IMR-90 (cell line): ENCODE measurements around the gene FMNL3. TPM values are rescaled to one million over a fixed set of nuclear protein-coding genes. Genes with fewer than 3 reads are reported as not detected.

Experiments used
- ATAC-seq: fragments of 200-7000 bp; cut with Tn5 transposase; 2 replicates; pipeline ENCODE4 v1.9.1; 2020; ENCODE audit warnings: low read depth, mild to moderate bottlenecking, moderate library complexity
- BruUV-seq: library from RNA; stranded (reverse); fragments of 400-500 nt; replicated peaks from 2 replicates; lab custom pipeline; 2021; lab: Mats Ljungman, UMichigan
- CTCF ChIA-PET: fragments of 300-600 bp; formaldehyde crosslinking; extraction: SDS; loops from one replicate; lab custom pipeline; 2021; ENCODE audit warnings: antibody characterized with exemption; lab: Yijun Ruan, JAX
- POLR2A ChIA-PET: fragments of 300-600 bp; sonication (Branson Sonifier 250); formaldehyde crosslinking; loops from one replicate; lab custom pipeline; 2022; ENCODE audit warnings: antibody characterized with exemption; ENCODE audit not compliant: unreplicated experiment; lab: Charles Lee
- DNase-seq: peaks from one replicate; pipeline ENCODE4 v3.0.0; 2013
- H2AFZ ChIP-seq: replicated peaks from 2 replicates; pipeline ENCODE3; 2013; ENCODE audit warnings: low read length, mild to moderate bottlenecking; ENCODE audit not compliant: poor library complexity
- H2AK5ac ChIP-seq: 2 replicates; pipeline ENCODE4 v1.6.1; 2013; ENCODE audit warnings: low read depth, low read length, inconsistent platforms
- H2AK9ac ChIP-seq: replicated peaks from 2 replicates; pipeline ENCODE3; 2013; ENCODE audit warnings: mild to moderate bottlenecking, low read depth, low read length, moderate library complexity; ENCODE audit not compliant: poor library complexity
- H2BK120ac ChIP-seq: 2 replicates; pipeline ENCODE4 v1.6.1; 2013; ENCODE audit warnings: low read depth, low read length, inconsistent platforms
- H2BK15ac ChIP-seq: 3 replicates; pipeline ENCODE4 v1.6.1; 2013; ENCODE audit warnings: low read depth, low read length, inconsistent platforms
- H2BK20ac ChIP-seq: 2 replicates; pipeline ENCODE4 v1.6.1; 2013; ENCODE audit warnings: low read depth, mild to moderate bottlenecking, inconsistent platforms, low read length, moderate library complexity
- H2BK5ac ChIP-seq: 2 replicates; pipeline ENCODE4 v1.6.1; 2013; ENCODE audit warnings: mild to moderate bottlenecking, low read depth, low read length, inconsistent platforms; ENCODE audit not compliant: poor library complexity, severe bottlenecking
- H3K14ac ChIP-seq: replicated peaks from 2 replicates; pipeline ENCODE4 v1.6.1; 2013; ENCODE audit warnings: low read depth, low read length, inconsistent platforms
- H3K18ac ChIP-seq: 2 replicates; pipeline ENCODE4 v1.6.1; 2013; ENCODE audit warnings: low read depth, low read length, control low read depth
- H3K23ac ChIP-seq: 2 replicates; pipeline ENCODE4 v1.6.1; 2013; ENCODE audit warnings: low read depth, low read length, inconsistent platforms
- H3K27ac ChIP-seq: 2 replicates; pipeline ENCODE4 v1.5.1; 2013; ENCODE audit warnings: mild to moderate bottlenecking, control low read depth, low read length; ENCODE audit not compliant: insufficient read depth
- H3K27me3 ChIP-seq: 2 replicates; pipeline ENCODE4 v1.6.1; 2013; ENCODE audit warnings: low read length; ENCODE audit not compliant: control insufficient read depth, insufficient read depth
- H3K36me3 ChIP-seq: 2 replicates; pipeline ENCODE4 v1.6.1; 2013; ENCODE audit warnings: low read length, mixed read lengths; ENCODE audit not compliant: control insufficient read depth, insufficient read depth
- H3K4ac ChIP-seq: 2 replicates; pipeline ENCODE4 v1.6.1; 2013; ENCODE audit warnings: low read depth, low read length, inconsistent platforms
- H3K4me1 ChIP-seq: 2 replicates; pipeline ENCODE4 v1.6.1; 2013; ENCODE audit warnings: low read length, mixed read lengths; ENCODE audit not compliant: control insufficient read depth, insufficient read depth
- H3K4me2 ChIP-seq: 2 replicates; pipeline ENCODE4 v1.6.1; 2013; ENCODE audit warnings: low read depth, mild to moderate bottlenecking, control low read depth, low read length, moderate library complexity
- H3K4me3 ChIP-seq: 2 replicates; pipeline ENCODE4 v1.5.1; 2013; ENCODE audit warnings: low read depth, mild to moderate bottlenecking, control low read depth, low read length, moderate library complexity; ENCODE audit not compliant: insufficient read depth
- H3K56ac ChIP-seq: 2 replicates; pipeline ENCODE4 v1.6.1; 2013; ENCODE audit warnings: low read length, inconsistent platforms; ENCODE audit not compliant: insufficient read depth; ENCODE audit errors: extremely low read depth
- H3K79me1 ChIP-seq, 2 experiments: 2 replicates each; pipeline ENCODE4 v1.6.1; 2013; ENCODE audit warnings: low read length in 2 of 2, inconsistent platforms in 1 of 2, low read depth in 1 of 2
- H3K9ac ChIP-seq: 2 replicates; pipeline ENCODE4 v1.6.1; 2013; ENCODE audit warnings: low read depth, low read length, control low read depth
- H3K9me1 ChIP-seq: 2 replicates; pipeline ENCODE4 v1.6.1; 2013; ENCODE audit warnings: low read length, inconsistent platforms; ENCODE audit not compliant: insufficient read depth
- H3K9me3 ChIP-seq: 2 replicates; pipeline ENCODE4 v1.6.1; 2013; ENCODE audit warnings: low read length; ENCODE audit not compliant: control insufficient read depth, insufficient read depth
- H4K20me1 ChIP-seq: 2 replicates; pipeline ENCODE4 v1.6.1; 2013; ENCODE audit warnings: low read length, inconsistent platforms; ENCODE audit not compliant: insufficient read depth
- H4K5ac ChIP-seq: 2 replicates; pipeline ENCODE4 v1.6.1; 2013; ENCODE audit warnings: mild to moderate bottlenecking, low read depth, low read length, control low read depth
- H4K8ac ChIP-seq, 2 experiments: 2 replicates each; pipeline ENCODE4 v1.6.1; 2013; ENCODE audit warnings: low read depth in 2 of 2, low read length in 2 of 2, control low read depth in 1 of 2, inconsistent platforms in 1 of 2
- H4K91ac ChIP-seq: 2 replicates; pipeline ENCODE4 v1.6.1; 2013; ENCODE audit warnings: low read depth, low read length, inconsistent platforms; ENCODE audit not compliant: insufficient read depth
- BHLHE40 ChIP-seq: fragments of 150-350 bp; IDR thresholded peaks from 2 replicates; pipeline ENCODE4 v1.6.1; 2016; ENCODE audit warnings: mild to moderate bottlenecking, low read depth, low read length
- CEBPB ChIP-seq: IDR thresholded peaks from 2 replicates; pipeline ENCODE4 v1.6.1; 2012; ENCODE audit warnings: low read depth, low read length, improper control_type of control experiment
- CHD1 ChIP-seq: IDR thresholded peaks from 2 replicates; pipeline ENCODE4 v1.6.1; 2012; ENCODE audit warnings: low read depth, low read length, improper control_type of control experiment
- ELK1 ChIP-seq: fragments of 150-350 bp; IDR thresholded peaks from 2 replicates; pipeline ENCODE4 v1.6.1; 2016; ENCODE audit warnings: low read depth, mild to moderate bottlenecking, low read length, moderate library complexity, borderline replicate concordance
- FOS ChIP-seq: fragments of 150-350 bp; IDR thresholded peaks from 2 replicates; pipeline ENCODE4 v1.6.1; 2016; ENCODE audit warnings: low read depth, low read length
- MAFK ChIP-seq: IDR thresholded peaks from 2 replicates; pipeline ENCODE4 v1.6.1; 2012; ENCODE audit warnings: low read depth, low read length, improper control_type of control experiment
- MAZ ChIP-seq: IDR thresholded peaks from 2 replicates; pipeline ENCODE4 v1.6.1; 2012; ENCODE audit warnings: low read depth, mild to moderate bottlenecking, low read length, improper control_type of control experiment, moderate library complexity, borderline replicate concordance
- MXI1 ChIP-seq: IDR thresholded peaks from 2 replicates; pipeline ENCODE4 v1.6.1; 2012; ENCODE audit warnings: low read depth, mild to moderate bottlenecking, low read length, moderate library complexity, borderline replicate concordance
- NFE2L2 ChIP-seq: fragments of 150-350 bp; IDR thresholded peaks from 2 replicates; pipeline ENCODE4 v1.6.1; 2016; ENCODE audit warnings: low read depth, mild to moderate bottlenecking, low read length
- POLR2A ChIP-seq: IDR thresholded peaks from 2 replicates; pipeline ENCODE4 v1.6.1; 2012; ENCODE audit warnings: mild to moderate bottlenecking, low read depth, low read length
- RAD21 ChIP-seq: IDR thresholded peaks from 2 replicates; pipeline ENCODE4 v1.6.1; 2012; ENCODE audit warnings: low read length, improper control_type of control experiment
- RCOR1 ChIP-seq: IDR thresholded peaks from 2 replicates; pipeline ENCODE4 v1.6.1; 2012; ENCODE audit warnings: mild to moderate bottlenecking, low read length, improper control_type of control experiment; ENCODE audit not compliant: insufficient replicate concordance
- RFX5 ChIP-seq: IDR thresholded peaks from 2 replicates; pipeline ENCODE4 v1.8.0; 2012; ENCODE audit warnings: low read depth, mild to moderate bottlenecking, low read length, moderate library complexity
- SMC3 ChIP-seq: fragments of 150-350 bp; IDR thresholded peaks from 2 replicates; pipeline ENCODE4 v1.6.1; 2016; ENCODE audit warnings: low read depth, mild to moderate bottlenecking, antibody characterized with exemption, low read length, moderate library complexity
- USF2 ChIP-seq: fragments of 150-350 bp; IDR thresholded peaks from 2 replicates; pipeline ENCODE4 v1.6.1; 2017; ENCODE audit warnings: mild to moderate bottlenecking, antibody characterized with exemption, low read length, low read depth
- WGBS, 2 experiments: methylation state at CpG; one replicate each; pipeline versions ENCODE4 v1.1.5 to v1.1.7; 2013; ENCODE audit warnings: missing lambda C conversion rate in 2 of 2; ENCODE audit not compliant: insufficient read length in 1 of 2; ENCODE audit errors: extremely low coverage in 2 of 2; 5-methylcytosine and 5-hydroxymethylcytosine counted together
- dilution Hi-C: fragments of 300-500 bp; cut with HindIII; formaldehyde crosslinking; loops from one replicate; pipeline ENCODE4 v1.14.3; 2018; ENCODE audit warnings: low sequenced_read_pairs; ENCODE audit not compliant: unreplicated experiment
- in situ Hi-C: fragments of 300-500 bp; cut with MboI; formaldehyde crosslinking; loops from 3 replicates; pipeline ENCODE4 v1.14.3; 2019; ENCODE audit warnings: low sequenced_read_pairs, inconsistent platforms, mixed read lengths
- intact Hi-C: fragments of 100-400 bp; cut with micrococcal nuclease; formaldehyde crosslinking; loops from 2 replicates; pipeline ENCODE4 v1.10.0; 2022
- polyA plus RNA-seq, 3 experiments: library from polyadenylated mRNA; depleted of rRNA; stranded (reverse); fragments of >200 nt; gene quantifications; 2 replicates each; pipeline ENCODE4 v1.2.3, GENCODE V29; 2012; ENCODE audit warnings: low replicate concordance in 1 of 3
- total RNA-seq: library from RNA; depleted of rRNA; stranded (reverse); fragments of >200 nt; gene quantifications from 2 replicates; pipeline ENCODE4 v1.2.3, GENCODE V29; 2012

The FMNL3 gene
- total and polyA plus RNA-seq, 2 of the 4 experiments (the other 2 are of a cell fraction), result 16.3 to 36.4 TPM

- no peak for DNase-seq
- Histone ChIP-seq H3K4ac (no peak overlapping the region), H2AFZ (no peak overlapping the region), H3K14ac (peak overlapping the region; percentile 70; the same call in 1 of the 2 replicates), H4K5ac (no peak overlapping the region), H3K9me1 (peaks cover 9% of the 10 kb centered on the region), H3K4me3 (no peak overlapping the region), H3K4me2 (no peak overlapping the region), H3K4me1 (peaks cover 8% of the 10 kb centered on the region), H4K8ac (no peak overlapping the region), H2BK120ac (no peak overlapping the region), H4K91ac (no peak overlapping the region), H3K79me1 (peaks cover 36 to 84% of the 10 kb centered on the region in 2 experiments), H3K56ac (no peak overlapping the region), H2AK9ac (no peak overlapping the region), H3K9me3 (no peaks in the 10 kb centered on the region), H3K9ac (no peak overlapping the region), H3K27me3 (no peaks in the 10 kb centered on the region), H2BK5ac (no peak overlapping the region), H2BK20ac (no peak overlapping the region), H2BK15ac (no peak overlapping the region), H3K18ac (no peak overlapping the region), H3K36me3 (no peaks in the 10 kb centered on the region), H4K20me1 (peaks cover 23% of the 10 kb centered on the region; the same call in 1 of the 2 replicates), H3K27ac (no peak overlapping the region), H2AK5ac (peak overlapping the region; percentile 50; the same call in 1 of the 2 replicates), H3K23ac (0 out of 2 replicates have a peak overlapping the region, but pooled peaks have one; percentile 28)
- no peak; the same call in 1 of the 2 replicates for ATAC-seq
- WGBS, 2 experiments, result no CpG with 5 or more reads among the region's 3 CpGs
- in situ Hi-C loops (no loop called here), intact Hi-C loops (no loop called here), dilution Hi-C loops (no loop called here)
- CTCF ChIA-PET, result interaction anchor here (1.0 kb wide), 1 partner anchor 22 kb away, joined by 4 read pairs; no protein-coding TSS in a partner anchor
- no TSS peak for BruUV-seq
- POLR2A ChIA-PET, result no interaction called here
- no peak for TF ChIP-seq CEBPB
- TF ChIP-seq NFE2L2, result no peak
- no peak for TF ChIP-seq RCOR1
- no peak for TF ChIP-seq MAZ
- TF ChIP-seq RAD21, result no peak
- no peak for TF ChIP-seq SMC3
- no peak for TF ChIP-seq FOS
- no peak for TF ChIP-seq BHLHE40
- no peak for TF ChIP-seq ELK1
- no peak for TF ChIP-seq USF2
- TF ChIP-seq POLR2A, result no peak
- TF ChIP-seq CHD1, result no peak
- TF ChIP-seq MAFK, result no peak
- TF ChIP-seq MXI1, result no peak
- no peak for TF ChIP-seq RFX5
Observed at GRCh38 chr12:49683599-49684309, 23.5 kb downstream of the FMNL3 start.
